Gastroesophageal sphincter (tissue), 4 donors: Measurements from ENCODE around the gene MTMR11. TPM values are rescaled to one million over a fixed set of nuclear protein-coding genes. Genes with fewer than 3 reads are reported as not detected.
"Not testable (repeated sequence)": the region's sequence is repeated elsewhere in the genome, so short reads cannot be mapped to it uniquely, and the experiment has no call there.

Source experiments
- ATAC-seq: fragments of 150-250 bp; one replicate; pipeline ENCODE4 v1.9.1; 2016; ENCODE audit warnings: mild to moderate bottlenecking, moderate library complexity
- H3K27ac ChIP-seq, 4 donors: fragments of 200-600 bp; sonication (generic) in 3 of 4; 1 replicate in 3 of 4; 2 replicates in 1 of 4; pipeline ENCODE4 v1.5.1; 2016 to 2019
- H3K27me3 ChIP-seq: fragments of 200-600 bp; sonication (generic); one replicate; pipeline ENCODE4 v1.5.1; 2019
- H3K36me3 ChIP-seq, 2 donors: fragments of 200-600 bp; sonication (generic); one replicate each; pipeline ENCODE4 v1.5.1; 2019; ENCODE audit warnings: control low read depth in 1 of 2
- H3K4me1 ChIP-seq, 3 donors: fragments of 200-600 bp; sonication (generic); 1 replicate in 2 of 3; 2 replicates in 1 of 3; pipeline ENCODE4 v1.5.1; 2016 to 2019; ENCODE audit warnings: control low read depth in 2 of 3
- H3K4me3 ChIP-seq, 2 donors: fragments of 200-600 bp; sonication (generic); one replicate each; pipeline ENCODE4 v1.5.1; 2019; ENCODE audit warnings: mild to moderate bottlenecking in 1 of 2, moderate library complexity in 1 of 2
- H3K9me3 ChIP-seq, 3 donors: fragments of 200-600 bp; sonication (generic); one replicate each; pipeline ENCODE4 v1.5.1; 2017 to 2019; ENCODE audit warnings: control low read depth in 2 of 3
- CTCF ChIP-seq, 4 experiments: fragments of 200-600 bp in 2 of 4; fragments of 450-650 bp in 2 of 4; sonication (generic) in 1 of 4; IDR thresholded peaks; one replicate each; pipeline ENCODE4 v1.5.1; 2017 to 2019; ENCODE audit warnings: antibody characterized with exemption in 4 of 4, mild to moderate bottlenecking in 2 of 4, moderate library complexity in 2 of 4
- EP300 ChIP-seq: sonication (generic); formaldehyde crosslinking; IDR thresholded peaks from one replicate; pipeline ENCODE4 v1.6.1; 2017; ENCODE audit warnings: antibody characterized with exemption, mild to moderate bottlenecking
- POLR2A ChIP-seq, 2 donors: fragments of 450-650 bp; IDR thresholded peaks; one replicate each; pipeline ENCODE4 v1.6.1; 2017; ENCODE audit warnings: antibody characterized with exemption in 2 of 2, mild to moderate bottlenecking in 2 of 2, moderate library complexity in 1 of 2
- POLR2AphosphoS5 ChIP-seq: sonication (generic); formaldehyde crosslinking; IDR thresholded peaks from one replicate; pipeline ENCODE4 v1.6.1; 2017; ENCODE audit warnings: antibody characterized with exemption
- WGBS, 2 donors: methylation state at CpG; one replicate each; pipeline ENCODE4 v1.1.5; 2018; ENCODE audit warnings: low coverage in 1 of 2; 5-methylcytosine and 5-hydroxymethylcytosine counted together
- total RNA-seq, 4 donors: library from RNA; depleted of rRNA; stranded (reverse); fragments of >200 nt; gene quantifications; one replicate each; pipeline ENCODE4 v1.1.0, GENCODE V29; 2016

MTMR11 gene
- total RNA-seq, 4 donors from 2014 or later, result 10.6 to 20.6 (median 14.4) TPM

DNA sequence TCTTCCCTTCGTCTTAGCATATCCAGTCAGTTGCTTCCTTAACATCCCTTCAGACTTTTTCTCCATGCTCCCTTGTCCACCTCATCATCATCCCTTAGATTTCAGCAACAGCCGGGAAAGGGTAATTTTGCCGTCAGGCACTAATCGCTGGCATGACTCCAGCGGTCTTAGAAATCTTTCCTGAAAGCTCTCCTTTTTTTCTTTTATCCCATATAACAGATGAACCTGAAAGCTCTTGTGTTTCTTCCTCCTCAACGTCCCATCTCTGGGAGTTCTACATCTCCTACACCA, 47.7 kb downstream of the MTMR11 start:
- H3K27ac ChIP-seq, result peak overlapping the region; percentile 98 to 100 (median 100)
- TF ChIP-seq EP300 (no peak), POLR2AphosphoS5 (no peak), POLR2A (IDR thresholded peaks at IDR 0.05) (no peak), CTCF (IDR thresholded peaks at IDR 0.05) (no peak)
- WGBS, 2 donors, result 8 to 13% methylated on average over 6 of the region's 6 CpGs
- ATAC-seq, result no peak
- no peaks in the 10 kb centered on the region for H3K27me3 ChIP-seq
- no peaks in the 10 kb centered on the region for H3K36me3 ChIP-seq
- no peaks in the 10 kb centered on the region for H3K9me3 ChIP-seq
- peak overlapping the region; percentile 83 to 94 for H3K4me3 ChIP-seq
- H3K4me1 ChIP-seq, result peaks cover 4 to 26% (median 5%) of the 10 kb centered on the region in 3 donors

DNA sequence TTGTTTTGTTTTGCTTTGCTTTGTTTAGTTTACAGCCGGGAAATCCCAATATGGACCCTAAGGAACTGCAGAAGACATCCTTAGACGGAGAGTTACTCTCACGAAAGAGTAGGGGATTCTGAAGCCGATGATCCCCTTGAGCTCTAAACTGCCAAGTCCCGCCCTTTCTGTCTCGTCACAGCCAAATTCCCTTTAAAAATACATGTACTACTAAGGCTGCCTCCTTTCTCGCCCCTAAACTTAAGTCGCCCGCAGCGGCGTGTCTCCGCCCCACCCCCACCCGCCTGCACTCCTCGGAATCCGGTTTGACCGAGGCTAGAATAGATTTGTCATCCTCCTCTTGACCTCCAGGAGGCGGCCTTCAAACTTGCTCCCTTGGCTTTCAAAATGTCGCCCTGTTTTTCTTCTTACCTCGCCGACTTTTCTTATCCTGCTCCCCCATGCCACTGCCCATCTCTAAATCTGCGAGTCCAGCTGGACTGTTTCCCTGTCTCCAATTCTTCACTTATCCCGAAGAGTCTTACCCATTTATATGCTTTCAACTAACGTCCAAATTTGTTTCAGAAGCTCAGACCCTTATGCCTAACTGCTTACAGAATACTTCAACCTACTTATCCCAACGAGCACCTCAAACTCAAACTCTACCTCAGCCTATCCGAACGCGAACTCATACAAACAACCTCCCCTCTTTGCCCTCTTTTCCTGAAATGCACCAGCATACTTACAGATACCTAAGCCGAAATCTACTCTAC, 48.3 kb downstream of the MTMR11 start:
- Histone ChIP-seq H3K27me3 (no peaks in the 10 kb centered on the region), H3K36me3 (no peaks in the 10 kb centered on the region), H3K4me1 (peaks cover 4 to 31% (median 5%) of the 10 kb centered on the region in 3 donors), H3K4me3 (peak overlapping the region; percentile 83 to 94), H3K27ac (peak overlapping the region; percentile 98 to 100 (median 100)), H3K9me3 (no peaks in the 10 kb centered on the region)
- ATAC-seq, result peak; percentile 42
- no peak for TF ChIP-seq EP300
- TF ChIP-seq POLR2A (IDR thresholded peaks at IDR 0.05), result no peak
- TF ChIP-seq CTCF (IDR thresholded peaks at IDR 0.05), result peak; percentile 13 to 78 (median 62)
- TF ChIP-seq POLR2AphosphoS5, result peak; percentile 28
- WGBS, 2 donors, result 1% methylated on average over 27 to 28 of the region's 28 CpGs

DNA sequence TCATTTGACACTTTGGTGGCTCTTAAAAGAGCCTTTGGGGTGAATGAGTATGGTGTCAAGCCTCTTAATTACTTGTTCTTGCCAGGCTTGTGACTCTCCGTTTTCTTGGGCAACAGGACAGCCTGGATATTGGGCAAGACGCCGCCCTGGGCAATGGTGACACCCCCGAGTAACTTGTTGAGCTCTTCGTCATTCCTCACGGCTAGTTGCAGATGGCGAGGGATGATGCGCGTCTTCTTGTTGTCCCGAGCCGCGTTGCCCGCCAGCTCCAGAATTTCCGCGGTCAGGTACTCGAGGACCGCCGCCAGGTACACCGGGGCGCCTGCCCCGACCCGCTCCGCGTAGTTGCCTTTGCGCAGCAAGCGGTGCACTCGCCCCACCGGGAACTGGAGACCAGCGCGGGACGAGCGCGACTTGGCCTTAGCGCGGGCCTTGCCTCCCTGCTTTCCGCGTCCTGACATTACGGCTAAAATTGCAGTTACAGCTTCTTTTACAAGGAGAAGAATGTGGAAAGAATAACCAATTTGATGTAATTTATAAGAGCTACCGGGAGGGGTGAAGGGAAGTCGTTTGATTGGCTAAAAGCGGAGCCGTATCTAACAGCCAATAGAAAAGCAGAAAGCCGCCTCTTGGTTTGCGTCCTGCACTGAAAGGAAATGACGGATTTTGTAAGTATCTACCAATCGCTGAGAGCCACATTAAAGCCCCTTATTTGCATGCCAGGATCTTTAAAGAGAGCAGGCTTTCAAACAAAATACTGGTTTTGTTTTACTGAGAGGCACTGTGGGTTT, 49.0 kb downstream of the MTMR11 start:
- Histone ChIP-seq H3K27me3 (no peaks in the 10 kb centered on the region), H3K27ac (peak overlapping the region; percentile 98 to 100 (median 100)), H3K4me3 (peak overlapping the region; percentile 83 to 94), H3K9me3 (no peaks in the 10 kb centered on the region), H3K36me3 (no peaks in the 10 kb centered on the region), H3K4me1 (peaks cover 4 to 39% (median 5%) of the 10 kb centered on the region in 3 donors)
- WGBS, 2 donors, result 0 to 3% methylated on average over 13 of the region's 46 CpGs
- TF ChIP-seq EP300, result no peak
- peak in 2 of 4 experiments; percentile 31 to 45 for TF ChIP-seq CTCF (IDR thresholded peaks at IDR 0.05)
- peak; percentile 100 for TF ChIP-seq POLR2AphosphoS5
- TF ChIP-seq POLR2A (IDR thresholded peaks at IDR 0.05), result peak; percentile 99
- peak; percentile 75 for ATAC-seq

GRCh38 chr1:149887196-149887455, 49.6 kb downstream of the MTMR11 start:
- WGBS, 2 donors, result 0 to 8% methylated on average over 2 of the region's 13 CpGs

GRCh38 chr1:149886396-149887195, 50.1 kb downstream of the MTMR11 start:
- ATAC-seq, result peak; percentile 83
- WGBS, 2 donors, result 0 to 2% methylated on average over 11 to 16 of the region's 62 CpGs
- peak overlapping the region; percentile 83 to 94 for H3K4me3 ChIP-seq
- TF ChIP-seq POLR2A (IDR thresholded peaks at IDR 0.05), result peak; percentile 100
- TF ChIP-seq POLR2AphosphoS5, result peak; percentile 100
- no peak for TF ChIP-seq EP300
- TF ChIP-seq CTCF (IDR thresholded peaks at IDR 0.05), result peak in 2 of 4 experiments; percentile 31 to 45
- no peaks in the 10 kb centered on the region for H3K9me3 ChIP-seq
- H3K36me3 ChIP-seq, result no peaks in the 10 kb centered on the region
- H3K27me3 ChIP-seq, result no peaks in the 10 kb centered on the region
- peak overlapping the region; percentile 98 to 100 (median 100) for H3K27ac ChIP-seq
- H3K4me1 ChIP-seq, result peaks cover 4 to 39% (median 5%) of the 10 kb centered on the region in 3 donors

More at GRCh38 chr1:149887196-149887455, 49.6 kb downstream of the MTMR11 start:
- peaks cover 4 to 39% (median 5%) of the 10 kb centered on the region in 3 donors for H3K4me1 ChIP-seq
- H3K9me3 ChIP-seq, ATAC-seq, H3K27me3 ChIP-seq, H3K36me3 ChIP-seq: not testable (repeated sequence)
- H3K4me3 ChIP-seq, result peak overlapping the region; percentile 83 to 94
- H3K27ac ChIP-seq, result peak overlapping the region; percentile 98 to 100 (median 100)

GRCh38 chr1:149886121-149886395, 50.6 kb downstream of the MTMR11 start:
- H3K27ac ChIP-seq, result peak overlapping the region; percentile 98 to 100 (median 100)
- not testable (repeated sequence) for ATAC-seq, H3K27me3 ChIP-seq, H3K9me3 ChIP-seq, H3K36me3 ChIP-seq
- H3K4me1 ChIP-seq, result peaks cover 4 to 39% (median 5%) of the 10 kb centered on the region in 3 donors
- peak overlapping the region; percentile 83 to 94 for H3K4me3 ChIP-seq
- WGBS, 2 donors, result 0 to 3% methylated on average over 7 to 16 of the region's 19 CpGs
